B cell (primary cell): ENCODE measurements around the gene EPHB6. TPM values are rescaled to one million over a fixed set of nuclear protein-coding genes. Genes with fewer than 3 reads are reported as not detected.

ENCODE experiments used
- ATAC-seq: fragments of 200-7000 bp; cut with Tn5 transposase; one replicate; pipeline ENCODE4 v1.10.0; 2021; ENCODE audit warnings: low read depth, mild to moderate bottlenecking, moderate number of reproducible peaks, moderate library complexity
- CTCF ChIA-PET: fragments of 350-600 bp; sonication (Branson Sonifier 250); formaldehyde crosslinking; loops from one replicate; lab custom pipeline; 2021; ENCODE audit warnings: antibody characterized with exemption, inconsistent platforms; lab: Charles Lee
- POLR2A ChIA-PET: fragments of 350-600 bp; sonication (Branson Sonifier 250); formaldehyde crosslinking; loops from one replicate; lab custom pipeline; 2021; ENCODE audit warnings: antibody characterized with exemption; lab: Charles Lee
- DNase-seq: peaks from one replicate; pipeline ENCODE4 v3.0.0; 2013
- H2AFZ ChIP-seq: 2 replicates; pipeline ENCODE4 v1.6.1; 2012; ENCODE audit warnings: mild to moderate bottlenecking, low read depth, low read length; ENCODE audit not compliant: insufficient read depth, poor library complexity, severe bottlenecking
- H3K27ac ChIP-seq, 2 donors: 1 replicate in 1 of 2; 2 replicates in 1 of 2; pipeline ENCODE4 v1.5.1; 2012 to 2013; ENCODE audit warnings: low read length in 2 of 2, mild to moderate bottlenecking in 2 of 2, moderate library complexity in 1 of 2
- H3K27me3 ChIP-seq, 4 experiments: fragments of 200-600 bp in 1 of 4; sonication (generic) in 1 of 4; replicated peaks in 1 of 4; 1 replicate in 2 of 4; 2 replicates in 2 of 4; pipeline versions ENCODE4 v1.6.1 to v1.7.0; 2013 to 2016; ENCODE audit warnings: low read length in 3 of 4, mild to moderate bottlenecking in 2 of 4, mixed read lengths in 1 of 4, moderate library complexity in 1 of 4; ENCODE audit not compliant: insufficient read depth in 4 of 4, control insufficient read depth in 3 of 4; ENCODE audit errors: control extremely low read depth in 1 of 4
- H3K36me3 ChIP-seq, 2 experiments: replicated peaks in 1 of 2; 1 replicate in 1 of 2; 2 replicates in 1 of 2; pipeline versions ENCODE4 v1.6.1 to v1.7.1; 2013; ENCODE audit warnings: low read length in 1 of 2; ENCODE audit not compliant: insufficient read depth in 2 of 2, control insufficient read depth in 1 of 2; ENCODE audit errors: control extremely low read depth in 1 of 2, extremely low read depth in 1 of 2
- H3K4me1 ChIP-seq, 2 donors: fragments of 200-600 bp in 1 of 2; sonication (generic) in 1 of 2; 1 replicate in 1 of 2; 2 replicates in 1 of 2; pipeline versions ENCODE4 v1.5.1 to v1.6.1; 2013 to 2017; ENCODE audit warnings: low read length in 2 of 2; ENCODE audit not compliant: control insufficient read depth in 2 of 2, insufficient read depth in 2 of 2
- H3K4me2 ChIP-seq: replicated peaks from 2 replicates; pipeline ENCODE3; 2012; ENCODE audit warnings: mild to moderate bottlenecking, low read depth, low read length; ENCODE audit not compliant: poor library complexity, severe bottlenecking
- H3K4me3 ChIP-seq, 5 experiments: fragments of 200-600 bp in 1 of 5; sonication (generic) in 1 of 5; 1 replicate in 3 of 5; 2 replicates in 2 of 5; pipeline versions ENCODE4 v1.5.1 to v1.7.0; 2011 to 2016; ENCODE audit warnings: low read length in 4 of 5, mild to moderate bottlenecking in 4 of 5, low read depth in 2 of 5, control low read depth in 1 of 5, moderate library complexity in 1 of 5; ENCODE audit not compliant: insufficient read depth in 1 of 5; ENCODE audit errors: control extremely low read depth in 1 of 5, extremely low read depth in 1 of 5
- H3K79me2 ChIP-seq: fragments of 200-600 bp; sonication (generic); one replicate; pipeline ENCODE4 v1.6.0; 2016; ENCODE audit warnings: low read length; ENCODE audit not compliant: control insufficient read depth, insufficient read depth
- H3K9ac ChIP-seq: fragments of 200-600 bp; sonication (generic); 2 replicates; pipeline ENCODE4 v1.6.1; 2017; ENCODE audit warnings: mild to moderate bottlenecking, low read length, moderate library complexity
- H3K9me3 ChIP-seq, 3 donors: one replicate each; pipeline versions ENCODE4 v1.6.1 to v1.7.1; 2013; ENCODE audit warnings: low read length in 2 of 3; ENCODE audit not compliant: control insufficient read depth in 2 of 3, insufficient read depth in 1 of 3; ENCODE audit errors: control extremely low read depth in 1 of 3
- H4K20me1 ChIP-seq: 2 replicates; pipeline ENCODE4 v1.6.0; 2012; ENCODE audit warnings: mild to moderate bottlenecking, low read length; ENCODE audit not compliant: insufficient read depth, control insufficient read depth, poor library complexity, severe bottlenecking
- H3K27ac Mint-ChIP-seq: one replicate; pipeline ENCODE4 v1.8.0; 2021; ENCODE audit warnings: mixed read lengths
- H3K27me3 Mint-ChIP-seq: one replicate; pipeline ENCODE4 v1.8.0; 2021; ENCODE audit warnings: mixed read lengths
- H3K4me1 Mint-ChIP-seq: one replicate; pipeline ENCODE4 v1.8.0; 2021; ENCODE audit warnings: mixed read lengths
- H3K4me3 Mint-ChIP-seq: one replicate; pipeline ENCODE4 v1.8.0; 2021; ENCODE audit warnings: mixed read lengths
- H3K9me3 Mint-ChIP-seq: one replicate; pipeline ENCODE4 v1.8.0; 2022; ENCODE audit warnings: mixed read lengths; ENCODE audit not compliant: insufficient read depth
- CTCF ChIP-seq: fragments of 200-600 bp; IDR thresholded peaks from one replicate; pipeline ENCODE4 v1.8.0; 2022; ENCODE audit warnings: antibody characterized with exemption, mild to moderate bottlenecking
- EZH2 ChIP-seq: IDR thresholded peaks from 2 replicates; pipeline ENCODE4 v1.6.1; 2012; ENCODE audit warnings: borderline replicate concordance, low read depth, mild to moderate bottlenecking, moderate library complexity, low read length; ENCODE audit not compliant: insufficient read depth, poor library complexity, severe bottlenecking
- WGBS: methylation state at CpG from one replicate; pipeline ENCODE4 v1.1.5; 2013; ENCODE audit warnings: missing lambda C conversion rate; ENCODE audit not compliant: insufficient coverage; 5-methylcytosine and 5-hydroxymethylcytosine counted together
- intact Hi-C: fragments of 100-400 bp; cut with micrococcal nuclease; formaldehyde crosslinking; loops from one replicate; pipeline ENCODE4 v1.10.0; 2022
- polyA plus RNA-seq: library from polyadenylated mRNA; depleted of rRNA; stranded (reverse); fragments of >200 nt; gene quantifications from 2 replicates; pipeline ENCODE4 v1.2.3, GENCODE V29; 2012
- total RNA-seq, 2 donors: library from RNA; stranded (reverse); fragments of 120-200 nt in 1 of 2; gene quantifications; 1 replicate in 1 of 2; 2 replicates in 1 of 2; pipeline versions ENCODE4 v1.2.3 to v1.2.4, GENCODE V29; 2013 to 2022

The EPHB6 gene
- total and polyA plus RNA-seq, 2 donors (not counting 1 experiment from before 2014, with no cell fraction given): 65.3 to 69.6 TPM

- 100% methylated on average over 3 of the region's 5 CpGs for WGBS
- no peak overlapping the region for H3K4me3 ChIP-seq
- ChIA-PET CTCF (interaction anchor here (1.1 to 4.6 kb wide), 10 partner anchors 13 to 336 kb away, joined by 3 to 29 read pairs (median 4); no protein-coding TSS in a partner anchor), POLR2A (interaction anchor here (1.6 kb wide), 1 partner anchor 24 kb away, joined by 5 read pairs; the partner anchor contains the start of gene EPHB6)
- no peaks in the 10 kb centered on the region for H3K4me1 ChIP-seq
- no peaks in the 10 kb centered on the region for H4K20me1 ChIP-seq
- no peaks in the 10 kb centered on the region for H3K4me1 Mint-ChIP-seq
- no peaks in the 10 kb centered on the region for H3K79me2 ChIP-seq
- peaks cover 0 to 8% (median 1%) of the 10 kb centered on the region in 4 experiments for H3K27me3 ChIP-seq
- H3K27ac Mint-ChIP-seq: no peak overlapping the region
- ATAC-seq (no peak), DNase-seq (no peak)
- H3K4me3 Mint-ChIP-seq: no peak overlapping the region
- H3K27me3 Mint-ChIP-seq: peaks cover 17% of the 10 kb centered on the region
- no peak for TF ChIP-seq CTCF
- TF ChIP-seq EZH2: no peak
- H3K9ac ChIP-seq: no peak overlapping the region
- H3K9me3 ChIP-seq: peaks cover 0 to 15% (median 0%) of the 10 kb centered on the region in 3 donors
- H3K27ac ChIP-seq: no peak overlapping the region
- no peaks in the 10 kb centered on the region for H3K36me3 ChIP-seq
- H3K9me3 Mint-ChIP-seq: no peaks in the 10 kb centered on the region
- H3K4me2 ChIP-seq: no peak overlapping the region
- H2AFZ ChIP-seq: no peak overlapping the region
- intact Hi-C loops: no loop called here
Measured at GRCh38 chr7:142879060-142879459, 24.2 kb downstream of the EPHB6 start.

- POLR2A ChIA-PET: no interaction called here
- no peaks in the 10 kb centered on the region for H3K9me3 Mint-ChIP-seq
- intact Hi-C loops: loop anchor here (1.0 to 2.0 kb wide), 4 partner anchors 27 to 334 kb away; no protein-coding TSS in a partner anchor
Measured at GRCh38 chr7:142880876-142881505, 26.1 kb downstream of the EPHB6 start.

More at GRCh38 chr7:142880876-142881505, 26.1 kb downstream of the EPHB6 start:
- no peaks in the 10 kb centered on the region for H3K79me2 ChIP-seq
- H2AFZ ChIP-seq: no peak overlapping the region
- H3K36me3 ChIP-seq: no peaks in the 10 kb centered on the region
- no peaks in the 10 kb centered on the region for H3K4me1 ChIP-seq
- WGBS: 45% methylated on average over 4 of the region's 8 CpGs
- no peak overlapping the region for H3K27ac ChIP-seq
- no peaks in the 10 kb centered on the region for H3K4me1 Mint-ChIP-seq
- no peak overlapping the region for H3K27ac Mint-ChIP-seq
- no peak overlapping the region for H3K9ac ChIP-seq
- DNase-seq (peak; percentile 70), ATAC-seq (peak; percentile 81)
- H3K4me3 Mint-ChIP-seq: no peak overlapping the region
- peaks cover 0 to 3% (median 0%) of the 10 kb centered on the region in 3 donors for H3K9me3 ChIP-seq
- TF ChIP-seq EZH2 (no peak), CTCF (peak; percentile 92)
- no peak overlapping the region for H3K4me3 ChIP-seq
- no peaks in the 10 kb centered on the region for H4K20me1 ChIP-seq
- H3K27me3 ChIP-seq: peaks cover 0 to 8% (median 1%) of the 10 kb centered on the region in 4 experiments
- CTCF ChIA-PET: interaction anchor here (0.7 to 4.6 kb wide), 25 partner anchors 9 to 338 kb away, joined by 3 to 29 read pairs (median 4); partner anchors contain the start of gene EPHB6
- H3K27me3 Mint-ChIP-seq: peaks cover 13% of the 10 kb centered on the region
- no peak overlapping the region for H3K4me2 ChIP-seq
